GM19467 (cell line): ENCODE data around the gene WDR5.

Experiments
- ATAC-seq: cut with Tn5 transposase; IDR thresholded peaks from one replicate; pipeline ENCODE4 v1.9.1; 2021; ENCODE audit warnings: mild to moderate bottlenecking, moderate library complexity; ENCODE audit not compliant: unreplicated experiment

The WDR5 gene

GRCh38 chr9:134157378-134157885, 21.6 kb downstream of the WDR5 start:
- ATAC-seq, result no peak

DNA sequence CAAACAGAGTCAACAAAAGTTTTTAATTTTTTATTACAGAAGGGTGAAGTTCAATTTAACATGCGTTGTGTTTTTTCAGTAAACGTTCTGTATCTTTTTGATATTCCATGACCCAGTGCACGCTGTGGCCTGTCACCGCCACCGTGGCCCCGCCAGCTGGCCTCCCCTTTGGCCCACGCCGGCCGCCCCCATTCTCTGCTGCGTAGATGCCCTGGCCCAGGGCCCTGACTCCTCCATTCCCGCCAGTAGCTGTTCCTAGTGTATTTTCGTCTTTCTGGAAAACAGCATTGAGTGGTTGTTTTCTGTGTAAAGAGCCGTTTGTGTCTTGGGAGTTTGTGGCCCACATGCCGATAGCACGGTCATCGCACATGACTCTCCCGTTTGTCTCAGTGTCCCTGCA, 22.4 kb downstream of the WDR5 start:
- no peak for ATAC-seq

DNA sequence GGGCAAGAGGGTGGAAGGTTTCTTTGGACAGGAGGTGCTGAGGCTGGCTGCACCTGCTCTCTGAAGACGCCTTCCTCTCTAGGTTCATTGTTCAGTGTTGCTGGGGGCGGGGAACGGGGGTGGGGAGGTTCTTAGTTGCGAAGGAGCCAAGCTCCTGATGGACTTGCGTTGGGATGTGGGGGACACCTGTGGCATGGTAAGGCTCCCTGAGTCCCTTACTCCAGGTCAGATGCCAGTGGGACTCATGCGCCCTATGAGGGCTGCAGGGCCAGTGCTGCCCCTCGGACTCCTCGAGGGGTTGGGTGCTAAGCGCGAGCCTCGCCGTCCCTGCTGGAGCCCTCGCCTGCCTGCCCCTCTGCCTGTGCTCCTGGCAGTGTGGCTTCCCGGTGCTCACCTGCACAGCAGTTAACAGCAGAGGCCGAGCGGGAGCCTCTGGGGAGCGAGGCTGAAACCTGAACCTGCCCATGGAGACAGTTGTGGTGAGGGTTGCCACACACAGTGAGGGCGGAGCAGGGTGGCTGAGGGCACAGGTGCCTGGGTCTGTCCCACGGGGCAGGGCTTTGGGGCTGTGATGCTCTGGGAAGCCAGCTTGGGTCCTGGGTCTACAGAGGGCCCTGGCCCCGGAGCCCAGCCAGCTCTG, 23.0 kb downstream of the WDR5 start:
- no peak for ATAC-seq

- ATAC-seq, result no peak
Observed at GRCh38 chr9:134159566-134160245, 23.8 kb downstream of the WDR5 start.

GRCh38 chr9:134161647-134162046, 25.8 kb downstream of the WDR5 start:
- ATAC-seq, result no peak

GRCh38 chr9:134162212-134162775, 26.4 kb downstream of the WDR5 start:
- no peak for ATAC-seq

DNA sequence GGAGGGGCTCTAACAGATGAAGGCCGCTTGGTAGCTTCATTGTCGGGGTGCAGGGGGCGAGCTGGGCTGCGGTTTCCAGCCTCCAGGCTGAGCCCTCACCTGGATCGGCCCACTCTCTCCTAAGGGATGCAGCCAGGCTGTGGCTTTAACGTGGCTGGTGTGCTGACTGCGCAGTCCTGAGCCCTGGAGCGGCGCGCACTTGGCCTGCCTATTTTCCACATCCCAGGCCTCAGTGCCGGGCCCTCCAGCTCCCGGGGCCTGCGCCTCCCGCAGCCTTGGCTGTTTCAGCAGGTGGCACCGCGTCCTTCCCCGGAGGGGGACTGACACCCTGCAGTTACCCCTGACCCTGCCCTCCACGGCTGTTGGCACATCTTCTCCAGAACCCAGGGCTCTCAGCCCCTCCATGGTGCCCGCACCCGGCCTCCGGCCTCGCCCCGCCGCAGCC, 27.1 kb downstream of the WDR5 start:
- ATAC-seq, result no peak

- ATAC-seq, result no peak
Observed at GRCh38 chr9:134163371-134164196, 27.7 kb downstream of the WDR5 start.

DNA sequence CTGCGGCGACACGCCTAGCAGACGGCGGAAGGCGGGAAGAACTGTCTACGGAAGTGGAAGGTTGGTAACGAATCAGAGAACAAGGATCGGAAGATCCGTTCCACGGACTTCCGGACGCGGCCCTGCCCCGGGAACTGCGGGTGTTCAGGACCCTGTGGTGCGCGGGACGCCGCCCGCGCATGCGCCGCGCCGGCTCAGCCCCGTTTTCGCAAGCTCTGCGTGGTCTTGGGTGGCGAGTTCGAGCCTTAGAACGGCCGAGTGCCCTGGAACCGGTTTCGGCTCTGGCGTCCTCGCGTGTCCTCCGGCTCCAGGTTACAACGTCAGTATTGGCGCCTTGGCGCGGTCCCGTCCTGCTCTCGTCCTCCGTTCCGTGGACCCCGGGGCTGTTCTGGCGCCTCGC, 29.0 kb downstream of the WDR5 start:
- ATAC-seq, result no peak

GRCh38 chr9:134165357-134166315, 29.8 kb downstream of the WDR5 start:
- no peak for ATAC-seq

GRCh38 chr9:134166374-134166773, 30.5 kb downstream of the WDR5 start:
- no peak for ATAC-seq

DNA sequence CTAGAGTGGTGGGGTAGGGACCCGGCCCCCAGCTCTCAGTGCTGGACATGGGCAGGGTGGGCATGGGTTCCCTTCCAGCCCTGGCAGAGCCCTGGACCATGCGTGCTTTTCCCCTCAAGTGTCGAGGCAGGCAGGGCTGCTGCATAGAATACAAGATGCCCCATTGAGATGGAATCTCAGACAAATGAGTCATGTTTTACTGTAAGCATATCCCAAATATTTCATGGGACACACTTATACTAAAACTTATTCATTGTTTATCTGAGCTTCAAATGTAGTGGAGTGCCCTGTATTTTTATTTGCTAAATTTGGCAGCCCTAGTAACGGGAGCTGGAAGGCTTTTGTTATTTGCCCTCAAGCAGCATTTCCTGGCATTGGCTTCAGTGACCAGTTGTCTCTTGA, 31.6 kb downstream of the WDR5 start:
- ATAC-seq, result no peak

- no peak for ATAC-seq
Observed at GRCh38 chr9:134168757-134169550, 33.1 kb downstream of the WDR5 start.

- no peak for ATAC-seq
Observed at GRCh38 chr9:134169724-134170401, 34.0 kb downstream of the WDR5 start.

- ATAC-seq, result no peak
Observed at GRCh38 chr9:134170532-134171315, 34.8 kb downstream of the WDR5 start.

DNA sequence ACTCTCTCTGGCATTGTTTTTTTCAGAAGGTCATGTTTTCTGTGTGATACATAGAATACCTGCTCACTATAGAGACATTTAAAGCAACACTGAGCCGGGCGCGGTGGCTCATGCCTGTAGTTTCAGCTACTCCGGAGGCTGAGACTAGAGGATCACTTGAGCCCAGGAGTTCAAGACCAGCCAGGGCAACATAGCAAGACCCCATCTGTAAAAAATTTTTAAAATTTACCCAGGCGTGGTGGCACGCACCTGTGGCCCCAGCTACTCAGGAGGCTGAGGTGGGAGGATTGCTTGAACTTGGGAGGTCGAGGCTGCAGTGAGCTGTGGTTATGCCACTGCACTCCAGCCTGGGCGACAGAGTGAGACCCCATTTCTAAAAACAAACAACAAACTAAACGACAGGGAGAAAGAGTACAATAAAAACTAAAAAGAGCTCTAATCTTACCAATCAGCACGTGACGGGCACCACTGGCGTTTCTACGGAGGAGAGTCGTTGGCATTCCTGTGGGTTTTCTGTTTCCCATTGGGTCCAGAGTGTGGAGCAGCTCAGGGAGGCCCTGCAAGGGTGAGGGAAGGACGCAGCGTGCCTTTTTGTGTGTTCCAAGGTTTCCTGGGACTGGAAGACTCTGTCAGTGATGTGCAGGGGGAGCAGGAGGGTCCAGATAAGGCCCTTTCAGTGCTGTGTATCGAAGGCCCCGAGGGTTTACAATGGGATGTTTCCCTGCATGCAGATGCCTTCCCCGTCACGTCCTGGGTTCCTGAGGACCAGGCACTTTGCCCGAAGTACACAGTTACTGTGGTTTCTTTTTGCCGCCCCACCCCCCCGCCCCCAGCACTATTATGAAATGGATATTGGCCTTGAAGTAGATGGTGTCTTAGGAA, 35.7 kb downstream of the WDR5 start:
- no peak for ATAC-seq
